Activated CD8-positive, alpha-beta memory T cell treated with anti-CD3 and anti-CD28 coated beads for 24 hours (primary cell): ENCODE data around the gene PAXX.

Experiments
- DNase-seq: peaks from one replicate; pipeline ENCODE4 v3.0.0-alpha.2; 2020

Gene PAXX

GRCh38 chr9:136968333-136969127, 23.7 kb upstream of the PAXX start:
- no peak for DNase-seq

DNA sequence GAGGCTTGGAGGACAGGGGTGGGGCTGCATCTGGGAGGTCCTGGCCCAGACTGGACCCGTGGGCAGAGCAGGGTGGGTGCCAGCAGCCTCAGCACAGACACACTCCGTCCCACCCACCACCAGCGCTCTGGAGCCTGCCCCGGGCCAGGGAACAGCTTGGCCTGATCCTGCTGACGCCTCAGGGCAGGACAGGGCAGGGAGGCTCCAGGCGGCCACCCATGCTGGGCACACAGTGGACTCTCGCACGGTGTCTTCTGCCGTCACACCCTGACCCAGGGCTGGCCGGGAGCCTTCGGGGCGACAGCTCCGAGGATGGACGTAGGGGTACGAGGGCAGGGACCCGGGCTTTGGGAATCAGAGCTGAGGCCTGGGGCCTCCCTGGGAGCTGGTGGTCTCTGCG, 23.1 kb upstream of the PAXX start:
- DNase-seq, result no peak

- no peak for DNase-seq
These were observed 22.4 kb upstream of the PAXX start for GRCh38 chr9:136969774-136970173.

GRCh38 chr9:136970361-136970760, 21.9 kb upstream of the PAXX start:
- DNase-seq, result no peak

- no peak for DNase-seq
These were observed 20.5 kb upstream of the PAXX start for GRCh38 chr9:136971746-136972145.

- DNase-seq, result no peak
These were observed 19.9 kb upstream of the PAXX start for GRCh38 chr9:136972335-136972734.

- DNase-seq, result no peak
These were observed 19.5 kb upstream of the PAXX start for GRCh38 chr9:136972743-136973142.

DNA sequence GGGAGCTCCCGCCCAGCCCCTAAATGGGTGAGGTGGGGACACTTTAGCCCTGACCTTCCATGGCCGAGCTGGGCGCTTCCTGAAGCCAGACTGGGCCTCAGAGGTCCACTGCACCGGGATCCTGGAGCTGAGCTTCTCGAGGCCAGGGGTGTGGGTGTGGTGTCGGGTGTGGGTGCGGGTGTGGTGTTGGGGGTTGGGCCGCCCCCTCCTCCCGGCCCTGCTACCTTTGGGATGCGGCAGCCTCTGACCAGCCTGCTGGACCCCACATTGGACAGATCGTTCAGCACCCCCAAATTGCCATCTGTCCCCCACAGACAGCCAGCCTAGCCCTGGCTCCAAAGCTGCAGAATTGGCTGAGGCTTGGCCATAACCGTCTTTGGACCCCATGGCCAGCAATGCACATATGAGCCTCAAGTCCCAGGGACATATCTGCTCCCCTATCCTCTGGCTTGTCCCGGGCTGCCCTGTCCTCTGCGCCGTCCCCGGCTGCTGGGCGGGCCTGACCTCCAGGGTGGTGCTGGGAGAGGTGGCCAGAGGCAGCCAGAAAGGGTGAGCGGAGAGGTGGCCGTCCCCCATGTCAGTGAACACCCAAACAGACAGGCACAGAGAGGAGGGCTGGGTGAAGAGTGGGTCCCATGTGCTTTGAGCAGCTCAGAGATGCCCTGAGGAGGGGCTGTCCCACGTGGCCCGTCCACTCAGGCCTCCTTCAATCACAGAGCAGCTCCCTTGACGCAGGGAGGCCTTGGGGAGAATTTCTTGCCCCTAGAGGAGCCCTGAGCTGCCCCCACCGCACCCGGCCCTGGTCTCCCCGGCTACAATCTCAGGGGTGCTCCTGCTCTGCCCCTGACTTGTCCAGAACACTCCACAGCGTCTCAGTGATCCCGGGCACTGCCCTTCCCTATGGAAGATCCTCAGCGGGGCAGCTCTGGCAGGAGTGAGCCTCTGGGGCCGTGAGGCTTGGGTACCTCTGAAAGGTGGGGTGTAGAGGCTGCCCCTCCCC, 18.3 kb upstream of the PAXX start:
- DNase-seq, result no peak

- no peak for DNase-seq
These were observed 17.2 kb upstream of the PAXX start for GRCh38 chr9:136974817-136975535.

DNA sequence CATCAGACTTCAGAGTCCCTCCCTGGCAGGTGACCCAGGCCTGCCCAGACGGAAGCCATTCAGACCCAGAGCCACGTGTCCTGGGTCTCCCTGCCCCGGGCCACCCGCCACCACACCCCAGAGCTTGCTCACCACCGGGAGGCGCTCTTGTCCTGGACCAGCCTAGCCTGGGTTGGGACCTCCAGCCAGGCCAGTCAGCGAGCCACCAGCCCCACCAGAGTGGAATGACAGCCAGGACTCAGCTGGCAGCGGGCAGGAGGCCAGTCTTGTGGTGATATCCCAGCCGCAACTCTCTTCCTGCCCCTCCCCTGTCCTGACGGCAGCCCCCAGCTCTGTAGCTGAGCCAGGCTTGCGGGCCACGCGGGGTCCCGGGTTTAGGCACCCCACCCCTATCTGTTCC, 16.6 kb upstream of the PAXX start:
- no peak for DNase-seq

DNA sequence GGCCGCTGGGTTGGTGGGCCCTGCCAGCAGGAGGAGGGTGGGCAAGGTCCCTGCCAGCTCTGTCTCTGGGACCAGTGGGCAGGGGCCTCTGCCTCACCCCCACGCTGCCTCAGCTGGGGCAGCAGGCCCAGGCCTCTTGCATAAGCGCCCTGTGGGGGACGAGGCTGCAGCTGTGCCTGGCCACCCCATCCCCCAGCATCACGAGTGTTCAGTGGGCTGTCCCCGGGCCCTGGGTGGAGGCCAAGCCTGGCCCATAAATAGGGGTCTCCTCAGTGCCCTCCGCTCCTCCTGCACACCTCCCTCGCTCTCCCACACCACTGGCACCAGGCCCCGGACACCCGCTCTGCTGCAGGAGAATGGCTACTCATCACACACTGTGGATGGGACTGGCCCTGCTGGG, 15.0 kb upstream of the PAXX start, which contains the start of gene PTGDS:
Gene PTGDS, plus strand, starts transcription at position 282 of the 400 bp plus-strand sequence. Its CDS starts 75 bp downstream, at position 357.
- DNase-seq, result no peak

- DNase-seq, result no peak
These were observed 14.6 kb upstream of the PAXX start for GRCh38 chr9:136977649-136978072.

GRCh38 chr9:136978073-136978864, 14.0 kb upstream of the PAXX start:
- DNase-seq, result peak; percentile 87

- no peak for DNase-seq
These were observed 13.2 kb upstream of the PAXX start for GRCh38 chr9:136978865-136979544.

DNA sequence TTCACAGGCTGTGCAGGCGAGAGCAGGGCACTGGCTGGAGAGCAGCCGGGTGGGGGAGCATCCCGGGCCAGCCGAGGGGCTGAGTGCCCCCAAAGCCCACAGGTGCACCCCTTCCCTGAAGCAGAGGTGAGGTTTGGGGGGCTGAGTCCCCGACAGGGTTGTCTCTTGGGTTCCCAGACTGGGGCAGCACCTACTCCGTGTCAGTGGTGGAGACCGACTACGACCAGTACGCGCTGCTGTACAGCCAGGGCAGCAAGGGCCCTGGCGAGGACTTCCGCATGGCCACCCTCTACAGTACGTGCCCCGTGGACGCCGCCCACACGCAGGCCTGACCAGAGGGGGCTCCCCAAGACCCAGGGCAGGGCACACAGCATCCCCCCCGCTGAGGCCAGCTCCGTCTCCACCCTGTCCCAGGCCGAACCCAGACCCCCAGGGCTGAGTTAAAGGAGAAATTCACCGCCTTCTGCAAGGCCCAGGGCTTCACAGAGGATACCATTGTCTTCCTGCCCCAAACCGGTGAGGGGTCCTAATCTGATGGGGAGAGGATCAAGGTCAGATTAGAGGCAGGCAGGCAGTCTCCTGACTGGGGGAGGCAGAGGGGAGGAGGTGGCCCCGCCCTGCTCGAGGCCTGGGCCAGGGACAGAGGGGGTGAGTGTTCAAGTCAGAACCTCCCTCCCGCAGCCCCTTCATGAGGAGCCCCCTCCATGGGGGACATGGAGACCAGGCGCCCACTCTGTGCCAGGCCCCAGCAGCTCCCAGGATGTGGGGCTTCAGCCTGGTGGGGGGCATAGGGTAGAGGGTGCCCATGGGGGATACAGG, 12.2 kb upstream of the PAXX start:
- no peak for DNase-seq

GRCh38 chr9:136980669-136981478, 11.3 kb upstream of the PAXX start:
- no peak for DNase-seq

GRCh38 chr9:136981588-136982231, 10.5 kb upstream of the PAXX start:
- no peak for DNase-seq

- no peak for DNase-seq
These were observed 9.8 kb upstream of the PAXX start, which contains the start of gene LCNL1 for GRCh38 chr9:136982232-136983051. Gene LCNL1 (plus strand): TSS chr9:136982993. CDS start chr9:136983587, 594 bp downstream.
